H1 (cell line): ENCODE data around the gene ZFAND4. TPM values are rescaled to one million over a fixed set of nuclear protein-coding genes. Genes with fewer than 3 reads are reported as not detected.

Source experiments
- CTCF ChIA-PET: fragments of 300-600 bp; sonication (Branson Sonifier 250); formaldehyde crosslinking; loops from one replicate; lab custom pipeline; 2021; ENCODE audit not compliant: partially characterized antibody; lab: Charles Lee
- POLR2A ChIA-PET: fragments of 300-600 bp; sonication (Branson Sonifier 250); formaldehyde crosslinking; loops from one replicate; lab custom pipeline; 2021; ENCODE audit warnings: inconsistent platforms; ENCODE audit not compliant: partially characterized antibody; lab: Charles Lee
- DNase-seq, 2 experiments: peaks; one replicate each; pipeline versions ENCODE4 v3.0.0 to v3.0.0-alpha.2; 2010 to 2022; ENCODE audit warnings: low spot score in 2 of 2, low read depth in 1 of 2, mixed read lengths in 1 of 2
- FAIRE-seq: peaks from 2 replicates; lab custom pipeline; 2011; peaks lifted over from hg19 to GRCh38; lab: Jason Lieb, UNC
- H2AFZ ChIP-seq: 2 replicates; pipeline ENCODE4 v1.8.1; 2012; ENCODE audit warnings: low read length, inconsistent platforms
- H2AK5ac ChIP-seq: 2 replicates; pipeline ENCODE4 v1.6.1; 2013; ENCODE audit warnings: low read depth, low read length
- H2BK120ac ChIP-seq: replicated peaks from 2 replicates; pipeline ENCODE3; 2013; ENCODE audit warnings: low read depth, low read length, inconsistent platforms
- H2BK12ac ChIP-seq: 2 replicates; pipeline ENCODE4 v1.6.1; 2013; ENCODE audit warnings: low read depth, low read length
- H2BK15ac ChIP-seq: 2 replicates; pipeline ENCODE4 v1.6.1; 2013; ENCODE audit warnings: low read length
- H2BK20ac ChIP-seq: 2 replicates; pipeline ENCODE4 v1.6.1; 2013; ENCODE audit warnings: low read length
- H2BK5ac ChIP-seq: 2 replicates; pipeline ENCODE4 v1.6.1; 2013; ENCODE audit warnings: low read depth, low read length
- H3K14ac ChIP-seq: 2 replicates; pipeline ENCODE4 v1.6.1; 2013; ENCODE audit warnings: inconsistent platforms; ENCODE audit not compliant: insufficient read length
- H3K18ac ChIP-seq: 2 replicates; pipeline ENCODE4 v1.6.1; 2013; ENCODE audit warnings: low read length; ENCODE audit errors: extremely low read depth
- H3K23ac ChIP-seq: 2 replicates; pipeline ENCODE4 v1.6.1; 2013; ENCODE audit warnings: inconsistent platforms; ENCODE audit not compliant: insufficient read length
- H3K23me2 ChIP-seq: 2 replicates; pipeline ENCODE4 v1.6.1; 2013; ENCODE audit warnings: low read depth, low read length
- H3K27ac ChIP-seq: 2 replicates; pipeline ENCODE4 v1.6.1; 2011; ENCODE audit warnings: low read depth, low read length, inconsistent platforms
- H3K27me3 ChIP-seq, 4 experiments: replicated peaks in 1 of 4; 1 replicate in 1 of 4; 2 replicates in 3 of 4; pipeline versions ENCODE4 v1.6.1 to v1.8.1; 2011 to 2013; ENCODE audit warnings: low read length in 3 of 4, mild to moderate bottlenecking in 3 of 4, inconsistent platforms in 2 of 4, mixed read lengths in 2 of 4, moderate library complexity in 1 of 4; ENCODE audit not compliant: control insufficient read depth in 3 of 4, insufficient read depth in 3 of 4; ENCODE audit errors: extremely low read depth in 1 of 4
- H3K36me3 ChIP-seq, 4 experiments: 2 replicates each; pipeline versions ENCODE4 v1.6.1 to v1.8.1; 2011 to 2013; ENCODE audit warnings: mild to moderate bottlenecking in 4 of 4, low read length in 3 of 4, moderate library complexity in 2 of 4, control low read depth in 1 of 4, inconsistent platforms in 1 of 4; ENCODE audit not compliant: insufficient read depth in 4 of 4, control insufficient read depth in 2 of 4
- H3K4ac ChIP-seq: replicated peaks from 2 replicates; pipeline ENCODE3; 2013; ENCODE audit warnings: low read length, low read depth, mixed read lengths, inconsistent platforms; ENCODE audit not compliant: insufficient read length
- H3K4me1 ChIP-seq, 4 experiments: replicated peaks in 1 of 4; 1 replicate in 1 of 4; 2 replicates in 3 of 4; pipeline versions ENCODE4 v1.6.1 to v1.8.1; 2011 to 2013; ENCODE audit warnings: low read length in 3 of 4, inconsistent platforms in 2 of 4, mixed read lengths in 1 of 4; ENCODE audit not compliant: insufficient read depth in 4 of 4, control insufficient read depth in 3 of 4
- H3K4me2 ChIP-seq, 2 experiments: 2 replicates each; pipeline versions ENCODE4 v1.6.1 to v1.8.1; 2011 to 2013; ENCODE audit warnings: low read depth in 2 of 2, low read length in 2 of 2, control low read depth in 1 of 2, inconsistent platforms in 1 of 2, mild to moderate bottlenecking in 1 of 2; ENCODE audit not compliant: insufficient read depth in 1 of 2
- H3K4me3 ChIP-seq, 4 experiments: fragments of 200-600, 300-600 bp in 1 of 4; sonication (generic), shearing (Covaris generic), sonication (Bioruptor Twin) in 1 of 4; 2 replicates each; pipeline versions ENCODE4 v1.5.1 to v1.8.1; 2011 to 2016; ENCODE audit warnings: low read length in 4 of 4, low read depth in 3 of 4, control low read depth in 2 of 4, inconsistent platforms in 2 of 4, mild to moderate bottlenecking in 2 of 4, mixed read lengths in 1 of 4, moderate library complexity in 1 of 4; ENCODE audit not compliant: insufficient read depth in 2 of 4; ENCODE audit errors: extremely low read depth in 1 of 4
- H3K56ac ChIP-seq: replicated peaks from 2 replicates; pipeline ENCODE3; 2013; ENCODE audit warnings: low read depth, mild to moderate bottlenecking, mixed read lengths, low read length, inconsistent platforms; ENCODE audit not compliant: insufficient read length
- H3K79me1 ChIP-seq: 2 replicates; pipeline ENCODE4 v1.6.1; 2013; ENCODE audit warnings: low read depth, low read length, control low read depth
- H3K79me2 ChIP-seq, 2 experiments: 2 replicates each; pipeline versions ENCODE4 v1.6.1 to v1.8.1; 2012 to 2013; ENCODE audit warnings: low read length in 2 of 2, mild to moderate bottlenecking in 2 of 2, inconsistent platforms in 1 of 2; ENCODE audit not compliant: insufficient read depth in 2 of 2, control insufficient read depth in 1 of 2
- H3K9ac ChIP-seq, 4 experiments: replicated peaks in 1 of 4; 1 replicate in 1 of 4; 2 replicates in 3 of 4; pipeline versions ENCODE4 v1.6.1 to v1.8.1; 2011 to 2013; ENCODE audit warnings: low read depth in 3 of 4, low read length in 3 of 4, control low read depth in 2 of 4, mild to moderate bottlenecking in 2 of 4, moderate library complexity in 2 of 4, inconsistent platforms in 1 of 4; ENCODE audit errors: extremely low read depth in 1 of 4
- H3K9me3 ChIP-seq, 2 experiments: 2 replicates each; pipeline versions ENCODE4 v1.6.1 to v1.8.1; 2012 to 2013; ENCODE audit warnings: mild to moderate bottlenecking in 2 of 2, moderate library complexity in 2 of 2, control low read depth in 1 of 2, inconsistent platforms in 1 of 2, low read depth in 1 of 2, low read length in 1 of 2, mixed read lengths in 1 of 2; ENCODE audit not compliant: insufficient read depth in 2 of 2
- H4K20me1 ChIP-seq, 2 experiments: replicated peaks in 1 of 2; 2 replicates each; pipeline versions ENCODE3 to v1.8.1; 2011 to 2013; ENCODE audit warnings: inconsistent platforms in 2 of 2, low read length in 2 of 2, mild to moderate bottlenecking in 1 of 2; ENCODE audit not compliant: insufficient read depth in 2 of 2, control insufficient read depth in 1 of 2
- H4K5ac ChIP-seq: 2 replicates; pipeline ENCODE4 v1.6.1; 2013; ENCODE audit warnings: low read length, low read depth, mixed read lengths, inconsistent platforms; ENCODE audit not compliant: insufficient read length
- H4K8ac ChIP-seq: 2 replicates; pipeline ENCODE4 v1.8.0; 2013; ENCODE audit warnings: mild to moderate bottlenecking, moderate library complexity, low read length, inconsistent platforms; ENCODE audit not compliant: insufficient read depth; ENCODE audit errors: extremely low read depth
- H4K91ac ChIP-seq: replicated peaks from 2 replicates; pipeline ENCODE3; 2013; ENCODE audit warnings: low read length, mixed read lengths, inconsistent platforms; ENCODE audit not compliant: insufficient read length
- CHD2 ChIP-seq: IDR thresholded peaks from 2 replicates; pipeline ENCODE4 v1.6.1; 2012; ENCODE audit warnings: low read length, improper control_type of control experiment
- KDM4A ChIP-seq: IDR thresholded peaks from one replicate; pipeline ENCODE4 v1.7.1; 2012; ENCODE audit warnings: low read depth, mild to moderate bottlenecking, moderate library complexity, low read length, inconsistent platforms; ENCODE audit not compliant: severe bottlenecking
- KDM5A ChIP-seq: fragments of 200-600 bp; IDR thresholded peaks from 2 replicates; pipeline ENCODE4 v1.7.1; 2012; ENCODE audit warnings: mild to moderate bottlenecking, low read length, inconsistent platforms, mixed read lengths
- RAD21 ChIP-seq, 2 experiments: IDR thresholded peaks in 1 of 2; conservative IDR thresholded peaks in 1 of 2; 2 replicates each; pipeline ENCODE4 v1.6.1; 2011; ENCODE audit warnings: low read depth in 2 of 2, low read length in 2 of 2, improper control_type of control experiment in 1 of 2, inconsistent platforms in 1 of 2, mild to moderate bottlenecking in 1 of 2, moderate library complexity in 1 of 2
- SIX5 ChIP-seq: IDR thresholded peaks from 2 replicates; pipeline ENCODE4 v1.6.1; 2011; ENCODE audit warnings: mild to moderate bottlenecking, low read depth, low read length
- TAF1 ChIP-seq: IDR thresholded peaks from 2 replicates; pipeline ENCODE4 v1.6.1; 2011; ENCODE audit warnings: mild to moderate bottlenecking, low read depth, low read length
- TBP ChIP-seq: IDR thresholded peaks from 2 replicates; pipeline ENCODE4 v1.6.1; 2011; ENCODE audit warnings: low read depth, low read length, improper control_type of control experiment
- WGBS, 2 experiments: shearing (Covaris generic) in 1 of 2; methylation state at CpG; one replicate each; pipeline versions ENCODE4 v1.1.6 to v1.1.7; 2013 to 2015; ENCODE audit warnings: low lambda C conversion rate in 2 of 2, mixed read lengths in 2 of 2, inconsistent platforms in 1 of 2, low coverage in 1 of 2, missing lambda C conversion rate in 1 of 2; ENCODE audit not compliant: insufficient replicate concordance in 2 of 2, insufficient coverage in 1 of 2, insufficient read length in 1 of 2; ENCODE audit errors: extremely low coverage in 1 of 2, missing lambda C conversion rate in 1 of 2; 5-methylcytosine and 5-hydroxymethylcytosine counted together
- polyA plus RNA-seq, 7 experiments: library from polyadenylated mRNA; depleted of rRNA in 3 of 7; stranded (reverse) in 5 of 7; unstranded in 2 of 7; fragments of >200 nt in 5 of 7; fragments of 200-250 nt in 2 of 7; gene quantifications; 1 replicate in 5 of 7; 2 replicates in 1 of 7; 4 replicates in 1 of 7; pipeline versions ENCODE4 v1.2.1 to v1.2.3, GENCODE V29; 2011 to 2013; ENCODE audit warnings: missing spikeins in 2 of 7, mixed read lengths in 2 of 7
- total RNA-seq: library from RNA; stranded (reverse); fragmentation: NEBNext Ultra II Directional; extraction: Animal tissue kit (Norgen Biotek cat#: 25700); gene quantifications from 2 replicates; pipeline ENCODE4 v1.2.1, GENCODE V29; 2021
- TF ChIP-seq, protein P1 (sequence below): IDR thresholded peaks from 2 replicates; pipeline ENCODE4 v1.6.1; 2011; ENCODE audit warnings: low read length, improper control_type of control experiment

The ZFAND4 gene
- total and polyA plus RNA-seq, 2 of the 8 experiments (the other 6 are each of a cell fraction or from before 2014, with no cell fraction given) = 2.8 to 17.8 TPM

- Histone ChIP-seq H3K4me2 (peak overlapping the region; percentile 82 to 94), H2BK20ac (no peak overlapping the region), H2AFZ (peak overlapping the region; percentile 94), H2BK5ac (peak overlapping the region; percentile 80; the same call in 1 of the 2 replicates), H2BK120ac (no peak overlapping the region), H3K23ac (no peak overlapping the region), H4K8ac (peak overlapping the region; percentile 85; the same call in 1 of the 2 replicates), H3K9me3 (0 out of 4 replicates have a peak, but pooled peaks cover 0 to 3% of the 10 kb centered on the region in 2 experiments), H3K56ac (peak overlapping the region; percentile 39), H3K79me1 (no peaks in the 10 kb centered on the region), H3K23me2 (peaks cover 2% of the 10 kb centered on the region; the same call in 1 of the 2 replicates), H4K5ac (no peak overlapping the region), H3K14ac (no peak overlapping the region), H3K79me2 (peaks cover 0 to 17% of the 10 kb centered on the region in 2 experiments; a peak in 2 of 4 replicates), H2AK5ac (no peak overlapping the region), H3K36me3 (no peaks in the 10 kb centered on the region), H3K18ac (0 out of 2 replicates have a peak overlapping the region, but pooled peaks have one; percentile 4), H3K9ac (peak overlapping the region; percentile 54 to 86 (median 77)), H3K27ac (0 out of 2 replicates have a peak overlapping the region, but pooled peaks have one; percentile 23), H3K4me3 (peak overlapping the region; percentile 52 to 99 (median 82)), H4K20me1 (no peaks in the 10 kb centered on the region), H3K27me3 (peaks cover 0 to 2% (median 0%) of the 10 kb centered on the region in 4 experiments; a peak in 1 of 7 replicates), H3K4me1 (no peaks in the 10 kb centered on the region; a peak in 1 of 7 replicates), H2BK15ac (no peak overlapping the region), H4K91ac (no peak overlapping the region), H2BK12ac (no peak overlapping the region), H3K4ac (no peak overlapping the region)
- DNase-seq (peak; percentile 75 to 93), FAIRE-seq (no peak)
- POLR2A ChIA-PET = interaction anchor here (0.6 to 1.6 kb wide), 6 partner anchors 13 to 1818 kb away, joined by 3 to 4 read pairs (median 3); partner anchors contain the start of gene ZFAND4
- CTCF ChIA-PET = interaction anchor here (0.6 to 1.3 kb wide), 2 partner anchors 77 to 130 kb away, joined by 3 to 4 read pairs; no protein-coding TSS in a partner anchor
- WGBS, 2 experiments = 0% methylated on average over 43 of the region's 88 CpGs; no CpG with 5 or more reads in 1 of the 2 experiments
- TF ChIP-seq, protein P1, sequence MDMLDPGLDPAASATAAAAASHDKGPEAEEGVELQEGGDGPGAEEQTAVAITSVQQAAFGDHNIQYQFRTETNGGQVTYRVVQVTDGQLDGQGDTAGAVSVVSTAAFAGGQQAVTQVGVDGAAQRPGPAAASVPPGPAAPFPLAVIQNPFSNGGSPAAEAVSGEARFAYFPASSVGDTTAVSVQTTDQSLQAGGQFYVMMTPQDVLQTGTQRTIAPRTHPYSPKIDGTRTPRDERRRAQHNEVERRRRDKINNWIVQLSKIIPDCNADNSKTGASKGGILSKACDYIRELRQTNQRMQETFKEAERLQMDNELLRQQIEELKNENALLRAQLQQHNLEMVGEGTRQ = peak; percentile 100
- TF ChIP-seq RAD21 (IDR thresholded peaks at IDR 0.05 in 1 of 2, conservative IDR thresholded peaks at IDR 0.05 in 1 of 2; ENCODE audit: low read depth in 2 of 2, low read length in 2 of 2) = peak; percentile 5 to 20; a peak in 2 of 4 replicates
- no peak for TF ChIP-seq SIX5
- peak; percentile 27; the same call in 1 of the 2 replicates for TF ChIP-seq CHD2
- TF ChIP-seq KDM5A = peak; percentile 79
- TF ChIP-seq KDM4A = peak; percentile 82
- peak; percentile 56 for TF ChIP-seq TAF1
- peak; percentile 41 for TF ChIP-seq TBP
Observed at GRCh38 chr10:45594276-45595157, 78.1 kb downstream of the ZFAND4 start.
